OCI-LY3 (cell line): ENCODE measurements around the gene AADAC.

Source experiments
- H2AFZ ChIP-seq: fragments of 200-600, 300-600 bp; shearing (Covaris generic); 2 replicates; pipeline ENCODE4 v1.6.0; 2014; ENCODE audit warnings: antibody characterized with exemption, low read depth, low read length
- H3K27ac ChIP-seq: fragments of 200-600, 300-600 bp; sonication (generic); 2 replicates; pipeline ENCODE4 v1.5.1; 2014; ENCODE audit warnings: mild to moderate bottlenecking, low read length, moderate library complexity, mixed read lengths
- H3K27me3 ChIP-seq: fragments of 200-600, 300-600 bp; sonication (generic); 2 replicates; pipeline ENCODE4 v1.6.1; 2014; ENCODE audit warnings: low read depth, low read length, mixed read lengths
- H3K36me3 ChIP-seq: fragments of 200-600, 300-600 bp; sonication (generic); replicated peaks from 2 replicates; pipeline ENCODE3; 2014; ENCODE audit warnings: low read depth, low read length, mixed read lengths
- H3K4me1 ChIP-seq: fragments of 300-600, 200-600 bp; sonication (generic); 2 replicates; pipeline ENCODE4 v1.6.1; 2014; ENCODE audit warnings: low read length, mixed read lengths
- H3K4me2 ChIP-seq: fragments of 200-600, 300-600 bp; sonication (generic); 2 replicates; pipeline ENCODE4 v1.6.1; 2014; ENCODE audit warnings: low read length, mixed read lengths
- H3K4me3 ChIP-seq: fragments of 300-600, 200-600 bp; sonication (generic); 2 replicates; pipeline ENCODE4 v1.5.1; 2014; ENCODE audit warnings: antibody characterized with exemption, mild to moderate bottlenecking, low read length, moderate library complexity
- H3K79me2 ChIP-seq: fragments of 300-600, 200-600 bp; shearing (Covaris generic); 2 replicates; pipeline ENCODE4 v1.6.1; 2014; ENCODE audit warnings: mild to moderate bottlenecking, low read length, mixed read lengths
- H3K9ac ChIP-seq: fragments of 300-600, 200-600 bp; shearing (Covaris generic); 2 replicates; pipeline ENCODE4 v1.6.0; 2014; ENCODE audit warnings: mild to moderate bottlenecking, low read length, moderate library complexity
- H3K9me3 ChIP-seq: fragments of 200-600, 300-600 bp; shearing (Covaris generic); 2 replicates; pipeline ENCODE4 v1.6.1; 2014; ENCODE audit warnings: low read length, mixed read lengths; ENCODE audit not compliant: insufficient read depth
- H4K20me1 ChIP-seq: fragments of 200-600, 300-600 bp; sonication (generic); 2 replicates; pipeline ENCODE4 v1.6.1; 2016; ENCODE audit warnings: low read length, mixed read lengths; ENCODE audit not compliant: insufficient read depth
- CTCF ChIP-seq: fragments of 200-600, 300-600 bp; sonication (generic); IDR thresholded peaks from 2 replicates; pipeline ENCODE4 v1.5.1; 2014; ENCODE audit warnings: antibody characterized with exemption, low read length, low read depth
- EZH2phosphoT487 ChIP-seq: fragments of 200-600 bp; shearing (Covaris generic); IDR thresholded peaks from 2 replicates; pipeline ENCODE4 v1.6.1; 2018; ENCODE audit warnings: antibody characterized with exemption, mixed run types, low read depth

AADAC gene

DNA sequence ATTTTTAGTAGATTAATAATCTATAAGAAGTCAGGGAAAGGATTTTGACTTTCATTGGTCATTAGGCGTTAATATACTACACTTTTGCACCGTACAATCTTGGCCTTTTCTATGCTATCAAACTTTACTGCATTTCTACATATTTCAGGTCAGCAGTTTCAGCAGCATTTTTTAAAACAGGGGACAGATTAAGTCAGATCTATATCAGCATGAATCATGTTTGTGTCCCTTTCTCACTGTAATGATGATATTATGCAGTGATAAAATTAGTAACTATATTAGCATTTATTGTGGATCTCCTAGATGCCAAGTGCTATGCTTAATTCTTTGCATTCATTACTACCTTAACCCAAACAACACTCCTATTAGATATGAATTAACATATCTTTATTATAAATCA, 20.3 kb upstream of the AADAC start:
- Histone ChIP-seq H3K9me3 (no peaks in the 10 kb centered on the region), H3K9ac (no peak overlapping the region), H3K27ac (no peak overlapping the region), H3K36me3 (no peaks in the 10 kb centered on the region), H4K20me1 (no peaks in the 10 kb centered on the region), H3K27me3 (no peaks in the 10 kb centered on the region), H3K79me2 (no peaks in the 10 kb centered on the region), H3K4me2 (no peak overlapping the region), H2AFZ (no peak overlapping the region), H3K4me1 (peaks cover 4% of the 10 kb centered on the region; the same call in 1 of the 2 replicates), H3K4me3 (no peak overlapping the region)
- TF ChIP-seq EZH2phosphoT487, result no peak

- no peak overlapping the region for H3K4me2 ChIP-seq
- H3K9ac ChIP-seq, result no peak overlapping the region
- no peaks in the 10 kb centered on the region for H3K27me3 ChIP-seq
- no peak overlapping the region for H2AFZ ChIP-seq
- peaks cover 4% of the 10 kb centered on the region; the same call in 1 of the 2 replicates for H3K4me1 ChIP-seq
- no peaks in the 10 kb centered on the region for H4K20me1 ChIP-seq
- TF ChIP-seq CTCF (no peak), EZH2phosphoT487 (no peak)
- H3K79me2 ChIP-seq, result no peaks in the 10 kb centered on the region
- no peak overlapping the region for H3K27ac ChIP-seq
- H3K36me3 ChIP-seq, result no peaks in the 10 kb centered on the region
- H3K9me3 ChIP-seq, result no peaks in the 10 kb centered on the region
- no peak overlapping the region for H3K4me3 ChIP-seq
Observed at GRCh38 chr3:151794080-151794479, 19.8 kb upstream of the AADAC start.

- Histone ChIP-seq H3K9me3 (no peaks in the 10 kb centered on the region), H3K27ac (no peak overlapping the region), H3K4me1 (no peaks in the 10 kb centered on the region), H4K20me1 (no peaks in the 10 kb centered on the region), H3K4me3 (no peak overlapping the region), H3K9ac (no peak overlapping the region), H2AFZ (no peak overlapping the region), H3K36me3 (no peaks in the 10 kb centered on the region), H3K27me3 (no peaks in the 10 kb centered on the region), H3K79me2 (no peaks in the 10 kb centered on the region), H3K4me2 (no peak overlapping the region)
- TF ChIP-seq EZH2phosphoT487 (no peak), CTCF (no peak)
Observed at GRCh38 chr3:151795276-151795675, 18.6 kb upstream of the AADAC start.

DNA sequence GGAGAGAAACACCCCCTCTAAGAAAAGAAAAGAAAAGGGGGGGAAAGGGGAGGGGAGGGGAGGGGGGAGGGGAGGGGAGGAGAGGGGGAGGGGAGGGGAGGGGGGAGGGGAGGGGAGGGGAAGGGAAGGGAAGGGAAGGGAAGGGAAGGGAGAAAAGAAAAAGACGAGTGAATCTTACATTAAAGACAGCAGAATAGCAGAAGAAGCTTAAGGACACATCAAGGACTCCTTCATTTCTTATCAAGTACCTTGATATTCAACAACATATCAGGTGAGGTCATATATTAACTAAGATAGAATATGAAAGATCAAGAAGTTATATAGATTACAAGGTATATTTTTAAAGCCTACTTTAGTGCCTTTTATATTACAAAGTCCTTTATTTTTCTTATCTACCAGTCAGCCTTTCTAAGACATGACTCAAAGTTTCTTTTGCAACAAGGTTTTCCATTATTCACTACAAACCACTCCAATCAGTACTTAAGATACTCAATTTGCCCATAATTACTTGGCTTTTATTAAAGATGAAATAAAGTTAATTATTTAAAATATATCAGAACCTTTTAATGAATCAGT, 17.7 kb upstream of the AADAC start:
- Histone ChIP-seq H3K4me2 (no peak overlapping the region), H2AFZ (no peak overlapping the region), H3K36me3 (no peaks in the 10 kb centered on the region), H3K4me1 (no peaks in the 10 kb centered on the region), H3K27me3 (no peaks in the 10 kb centered on the region), H3K4me3 (no peak overlapping the region), H3K79me2 (no peaks in the 10 kb centered on the region), H3K9ac (no peak overlapping the region), H3K9me3 (no peaks in the 10 kb centered on the region), H3K27ac (no peak overlapping the region), H4K20me1 (no peaks in the 10 kb centered on the region)
- TF ChIP-seq EZH2phosphoT487, result no peak
- no peak for TF ChIP-seq CTCF
